ENCODE data around the gene STAG3.
A peak's percentile ranks its signal among the peaks of the same experiment; 100 is the strongest.
"Not testable (repeated sequence)": the region's sequence is repeated elsewhere in the genome, so short reads cannot be mapped to it uniquely, and the experiment has no call there.

Gene STAG3

GRCh38 chr7:100217934-100218333 lies 40.2 kb downstream of the STAG3 start:
- DNase-seq, result peak in 1 of 2 experiments; percentile 62

- DNase-seq, result no peak
Observed at GRCh38 chr7:100219271-100219737, 41.6 kb downstream of the STAG3 start.

- not testable (repeated sequence) for DNase-seq
Observed at GRCh38 chr7:100219801-100220585, 42.3 kb downstream of the STAG3 start, which contains the start of gene PVRIG. PVRIG (plus strand) TSS chr7:100219949; CDS start chr7:100219971, 22 bp downstream.

GRCh38 chr7:100220586-100221230 lies 43.0 kb downstream of the STAG3 start:
- no peak for DNase-seq

GRCh38 chr7:100221231-100221718 lies 43.6 kb downstream of the STAG3 start:
- no peak for DNase-seq

GRCh38 chr7:100221767-100222444 lies 44.2 kb downstream of the STAG3 start:
- DNase-seq, result no peak

- DNase-seq, result no peak
Observed at GRCh38 chr7:100222445-100223132, 44.9 kb downstream of the STAG3 start.

- not testable (repeated sequence) for DNase-seq
Observed at GRCh38 chr7:100223376-100223927, 45.7 kb downstream of the STAG3 start.

- DNase-seq, result not testable (repeated sequence)
Observed at GRCh38 chr7:100224891-100225290, 47.2 kb downstream of the STAG3 start.

- DNase-seq, result not testable (repeated sequence)
Observed at GRCh38 chr7:100234660-100235317, 57.1 kb downstream of the STAG3 start.

GRCh38 chr7:100239975-100240374 lies 62.3 kb downstream of the STAG3 start:
- DNase-seq, result not testable (repeated sequence)

GRCh38 chr7:100243385-100243784 lies 65.7 kb downstream of the STAG3 start:
- not testable (repeated sequence) for DNase-seq

GRCh38 chr7:100244988-100245605 lies 67.4 kb downstream of the STAG3 start:
- not testable (repeated sequence) for DNase-seq

GRCh38 chr7:100246121-100246864 lies 68.6 kb downstream of the STAG3 start:
- not testable (repeated sequence) for DNase-seq

- DNase-seq, result not testable (repeated sequence)
Observed at GRCh38 chr7:100246865-100247137, 69.1 kb downstream of the STAG3 start.

- DNase-seq, result no peak
Observed at GRCh38 chr7:100247152-100247757, 69.5 kb downstream of the STAG3 start.

- no peak for DNase-seq
Observed at GRCh38 chr7:100248483-100248882, 70.8 kb downstream of the STAG3 start.

- no peak for DNase-seq
Observed at GRCh38 chr7:100257017-100257416, 79.3 kb downstream of the STAG3 start.

- not testable (repeated sequence) for DNase-seq
Observed at GRCh38 chr7:100259984-100260383, 82.3 kb downstream of the STAG3 start.

- DNase-seq, result not testable (repeated sequence)
Observed at GRCh38 chr7:100262896-100263295, 85.2 kb downstream of the STAG3 start.

All from cerebellar nuclear complex (tissue), 1 donor.